Measurements from ENCODE around the gene UBA1. TPM values are rescaled to one million over a fixed set of nuclear protein-coding genes. Genes with fewer than 3 reads are reported as not detected.
A peak's percentile ranks its signal among the peaks of the same experiment; 100 is the strongest.

UBA1 gene
- polyA plus RNA-seq, 1 donor (not counting 4 experiments of a cell fraction or from before 2014, with no cell fraction given) = 236 TPM

DNA sequence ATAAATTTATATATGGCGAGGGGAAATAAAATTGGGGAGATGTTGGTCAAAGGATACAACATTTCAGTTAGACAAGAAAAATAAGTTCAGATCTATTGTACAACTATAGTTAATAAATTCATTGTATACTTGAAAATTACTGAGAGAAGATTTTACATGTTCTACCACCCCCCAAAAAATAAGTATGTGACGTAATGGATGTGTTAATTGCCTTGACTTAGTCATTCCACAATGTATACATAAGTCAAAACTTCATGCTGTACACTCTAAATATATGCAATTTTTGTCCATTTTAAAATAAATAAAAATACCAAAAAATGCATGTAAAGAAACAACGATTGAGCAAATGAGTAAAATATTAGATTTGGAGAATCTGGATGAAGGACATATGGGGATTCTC, 41.0 kb downstream of the UBA1 start:
- Histone ChIP-seq H4K20me1 (ENCODE audit: control insufficient read depth, extremely low read depth, insufficient read depth, low read length) (no peaks in the 10 kb centered on the region), H3K79me2 (ENCODE audit: control insufficient read depth, insufficient read depth, low read length) (peaks cover 10% of the 10 kb centered on the region), H3K27me3 (ENCODE audit: control insufficient read depth, extremely low read depth, insufficient read depth, low read length) (no peaks in the 10 kb centered on the region), H3K4me2 (ENCODE audit: control insufficient read depth, extremely low read depth, insufficient read depth, low read depth, low read length) (peak overlapping the region; percentile 70), H3K9me3 (ENCODE audit: control insufficient read depth, low read depth, low read length) (no peaks in the 10 kb centered on the region), H3K4me3 (ENCODE audit: control insufficient read depth in 2 of 3, extremely low read depth in 1 of 3, insufficient read depth in 2 of 3, low read depth in 1 of 3, low read length in 3 of 3) (peak overlapping the region in 1 of 3 experiments; percentile 72), H2AFZ (ENCODE audit: control insufficient read depth, low read length) (no peak overlapping the region), H3K4me1 (ENCODE audit: control insufficient read depth, extremely low read depth, insufficient read depth, low read length) (peaks cover 5% of the 10 kb centered on the region), H3K9me1 (ENCODE audit: control insufficient read depth, extremely low read depth, insufficient read depth, low read length) (no peaks in the 10 kb centered on the region), H3K9ac (ENCODE audit: control insufficient read depth, extremely low read depth, insufficient read depth, low read length) (peak overlapping the region; percentile 89), H3K27ac (ENCODE audit: control insufficient read depth, insufficient read depth, low read length) (peak overlapping the region; percentile 95), H3K36me3 (ENCODE audit: control insufficient read depth in 2 of 2, extremely low read depth in 1 of 2, insufficient read depth in 2 of 2, low read length in 2 of 2) (no peaks in the 10 kb centered on the region)
- dilution Hi-C loops (cut with MboI; ENCODE audit: extremely low pct_ligation_motif_present, low sequenced_read_pairs) = no loop called here
- FAIRE-seq (no peak), DNase-seq (ENCODE audit: low read depth, low spot score) (no peak)
- TF ChIP-seq EZH2 (IDR thresholded peaks at IDR 0.05; ENCODE audit: low read length) = no peak
- TF ChIP-seq, protein P1, sequence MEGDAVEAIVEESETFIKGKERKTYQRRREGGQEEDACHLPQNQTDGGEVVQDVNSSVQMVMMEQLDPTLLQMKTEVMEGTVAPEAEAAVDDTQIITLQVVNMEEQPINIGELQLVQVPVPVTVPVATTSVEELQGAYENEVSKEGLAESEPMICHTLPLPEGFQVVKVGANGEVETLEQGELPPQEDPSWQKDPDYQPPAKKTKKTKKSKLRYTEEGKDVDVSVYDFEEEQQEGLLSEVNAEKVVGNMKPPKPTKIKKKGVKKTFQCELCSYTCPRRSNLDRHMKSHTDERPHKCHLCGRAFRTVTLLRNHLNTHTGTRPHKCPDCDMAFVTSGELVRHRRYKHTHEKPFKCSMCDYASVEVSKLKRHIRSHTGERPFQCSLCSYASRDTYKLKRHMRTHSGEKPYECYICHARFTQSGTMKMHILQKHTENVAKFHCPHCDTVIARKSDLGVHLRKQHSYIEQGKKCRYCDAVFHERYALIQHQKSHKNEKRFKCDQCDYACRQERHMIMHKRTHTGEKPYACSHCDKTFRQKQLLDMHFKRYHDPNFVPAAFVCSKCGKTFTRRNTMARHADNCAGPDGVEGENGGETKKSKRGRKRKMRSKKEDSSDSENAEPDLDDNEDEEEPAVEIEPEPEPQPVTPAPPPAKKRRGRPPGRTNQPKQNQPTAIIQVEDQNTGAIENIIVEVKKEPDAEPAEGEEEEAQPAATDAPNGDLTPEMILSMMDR (optimal IDR thresholded peaks at IDR 0.05 in 1 of 3, IDR thresholded peaks at IDR 0.05 in 1 of 3, conservative IDR thresholded peaks at IDR 0.05 in 1 of 3; ENCODE audit: extremely low read depth in 1 of 3, insufficient read depth in 2 of 3, low read length in 3 of 3) = no peak

DNA sequence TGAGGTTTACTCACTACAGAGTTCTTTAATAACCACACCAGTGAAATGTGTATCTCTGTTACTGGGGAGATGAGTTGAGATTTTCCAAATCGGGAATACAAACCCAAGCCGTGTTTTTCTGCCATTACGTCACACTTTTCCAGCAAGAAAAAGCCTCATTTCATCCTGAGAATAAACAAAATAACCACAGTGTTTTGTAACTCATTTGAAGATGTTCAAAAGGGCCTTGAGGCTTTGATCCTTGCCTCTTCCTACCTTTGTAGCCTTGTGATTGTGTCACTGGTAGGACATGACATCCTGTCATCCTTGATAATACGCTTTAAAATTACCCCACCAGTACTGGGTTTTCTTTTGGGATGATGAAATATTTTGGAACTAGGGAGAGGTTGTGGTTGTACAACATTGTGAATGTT, 42.1 kb downstream of the UBA1 start:
- Histone ChIP-seq H3K4me2 (ENCODE audit: control insufficient read depth, extremely low read depth, insufficient read depth, low read depth, low read length) (no peak overlapping the region), H3K27me3 (ENCODE audit: control insufficient read depth, extremely low read depth, insufficient read depth, low read length) (no peaks in the 10 kb centered on the region), H4K20me1 (ENCODE audit: control insufficient read depth, extremely low read depth, insufficient read depth, low read length) (no peaks in the 10 kb centered on the region), H3K27ac (ENCODE audit: control insufficient read depth, insufficient read depth, low read length) (no peak overlapping the region), H2AFZ (ENCODE audit: control insufficient read depth, low read length) (no peak overlapping the region), H3K4me3 (ENCODE audit: control insufficient read depth in 2 of 3, extremely low read depth in 1 of 3, insufficient read depth in 2 of 3, low read depth in 1 of 3, low read length in 3 of 3) (no peak overlapping the region), H3K36me3 (ENCODE audit: control insufficient read depth in 2 of 2, extremely low read depth in 1 of 2, insufficient read depth in 2 of 2, low read length in 2 of 2) (no peaks in the 10 kb centered on the region), H3K9me1 (ENCODE audit: control insufficient read depth, extremely low read depth, insufficient read depth, low read length) (no peaks in the 10 kb centered on the region), H3K9ac (ENCODE audit: control insufficient read depth, extremely low read depth, insufficient read depth, low read length) (no peak overlapping the region), H3K9me3 (ENCODE audit: control insufficient read depth, low read depth, low read length) (no peaks in the 10 kb centered on the region), H3K79me2 (ENCODE audit: control insufficient read depth, insufficient read depth, low read length) (peaks cover 10% of the 10 kb centered on the region), H3K4me1 (ENCODE audit: control insufficient read depth, extremely low read depth, insufficient read depth, low read length) (peaks cover 5% of the 10 kb centered on the region)
- DNase-seq (ENCODE audit: low read depth, low spot score) (no peak), FAIRE-seq (no peak)
- no peak for TF ChIP-seq EZH2 (IDR thresholded peaks at IDR 0.05; ENCODE audit: low read length)
- TF ChIP-seq, protein P1 (optimal IDR thresholded peaks at IDR 0.05 in 1 of 3, IDR thresholded peaks at IDR 0.05 in 1 of 3, conservative IDR thresholded peaks at IDR 0.05 in 1 of 3; ENCODE audit: extremely low read depth in 1 of 3, insufficient read depth in 2 of 3, low read length in 3 of 3) = no peak
- dilution Hi-C loops (cut with MboI; ENCODE audit: extremely low pct_ligation_motif_present, low sequenced_read_pairs) = no loop called here
